HG02588 (cell line): ENCODE results near the gene PODNL1.
A peak's percentile ranks its signal among the peaks of the same experiment; 100 is the strongest.

Experiments
- ATAC-seq: cut with Tn5 transposase; IDR thresholded peaks from one replicate; pipeline ENCODE4 v1.9.1; 2021; ENCODE audit warnings: mild to moderate bottlenecking, moderate library complexity; ENCODE audit not compliant: unreplicated experiment

Gene PODNL1

DNA sequence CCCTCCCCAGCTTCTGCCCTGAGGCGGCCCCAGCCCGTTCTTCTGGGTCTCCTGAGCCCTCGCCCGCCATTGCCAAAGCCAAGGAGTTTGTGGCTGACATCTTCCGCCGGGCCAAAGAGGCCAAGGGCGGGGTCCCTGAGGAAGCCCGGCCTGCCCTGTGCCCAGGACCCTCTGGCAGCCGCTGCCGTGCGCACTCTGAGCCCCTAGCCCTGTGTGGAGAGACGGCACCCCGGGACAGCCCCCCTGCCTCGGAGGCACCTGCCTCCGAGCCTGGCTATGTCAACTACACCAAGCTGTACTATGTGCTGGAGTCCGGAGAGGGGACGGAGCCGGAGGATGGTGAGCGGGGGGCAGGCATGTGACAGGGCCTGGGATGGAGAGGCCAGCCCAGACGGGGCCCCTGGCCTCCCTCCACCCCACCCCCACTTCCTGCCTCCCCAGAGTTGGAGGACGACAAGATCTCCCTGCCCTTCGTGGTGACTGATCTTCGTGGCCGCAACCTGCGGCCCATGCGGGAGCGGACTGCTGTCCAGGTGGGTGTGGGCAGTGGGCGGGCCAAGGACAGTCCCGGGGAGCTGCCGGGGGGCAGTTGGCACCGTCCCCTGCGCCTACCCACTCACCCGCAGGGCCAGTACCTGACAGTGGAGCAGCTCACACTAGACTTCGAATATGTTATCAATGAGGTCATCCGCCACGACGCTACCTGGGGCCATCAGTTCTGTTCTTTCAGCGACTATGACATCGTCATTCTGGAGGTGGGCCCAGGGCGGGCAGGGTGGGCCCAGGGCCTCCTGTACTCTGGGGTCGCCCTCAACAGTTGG is 21.1 kb upstream of the PODNL1 start:
- no peak for ATAC-seq

DNA sequence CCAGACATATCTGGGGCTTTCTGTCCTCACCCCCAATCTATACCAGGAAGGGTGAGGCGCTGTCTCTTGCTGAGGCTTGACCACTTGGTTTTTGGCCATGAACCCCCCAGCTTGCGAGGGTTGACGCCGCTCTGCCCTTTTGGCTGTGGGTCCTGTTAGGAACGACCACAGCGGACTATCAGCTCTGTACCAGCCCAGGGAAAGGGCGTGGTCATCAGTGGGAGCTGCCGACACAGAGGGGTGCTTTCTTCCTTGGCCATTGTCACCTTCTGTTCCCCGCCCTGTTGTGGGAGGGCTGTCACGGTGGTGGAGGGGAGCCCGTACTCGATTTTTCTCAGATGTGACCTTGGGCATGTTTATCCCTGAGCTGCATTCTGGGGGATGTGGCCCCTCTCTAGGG is 19.8 kb upstream of the PODNL1 start:
- ATAC-seq, result no peak

DNA sequence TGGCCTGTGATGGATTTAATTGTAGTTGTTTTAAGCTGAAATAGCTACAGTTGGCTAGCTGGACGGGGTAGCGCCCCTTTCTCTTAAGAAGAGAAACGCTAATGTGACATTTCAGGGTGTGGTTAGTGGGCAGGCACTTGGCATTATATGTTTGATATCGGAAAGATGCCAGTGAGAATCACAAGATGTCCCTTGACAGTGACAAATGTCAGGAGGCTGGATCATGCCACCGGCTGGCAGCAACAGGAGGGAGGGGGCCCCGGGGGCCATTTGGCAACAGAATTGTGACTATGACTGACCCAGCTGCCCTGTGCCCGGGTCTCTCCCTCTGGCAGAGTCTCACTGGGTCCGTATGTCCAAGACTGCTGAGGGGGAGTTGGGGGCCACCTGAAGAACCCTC is 18.8 kb upstream of the PODNL1 start:
- ATAC-seq, result no peak

DNA sequence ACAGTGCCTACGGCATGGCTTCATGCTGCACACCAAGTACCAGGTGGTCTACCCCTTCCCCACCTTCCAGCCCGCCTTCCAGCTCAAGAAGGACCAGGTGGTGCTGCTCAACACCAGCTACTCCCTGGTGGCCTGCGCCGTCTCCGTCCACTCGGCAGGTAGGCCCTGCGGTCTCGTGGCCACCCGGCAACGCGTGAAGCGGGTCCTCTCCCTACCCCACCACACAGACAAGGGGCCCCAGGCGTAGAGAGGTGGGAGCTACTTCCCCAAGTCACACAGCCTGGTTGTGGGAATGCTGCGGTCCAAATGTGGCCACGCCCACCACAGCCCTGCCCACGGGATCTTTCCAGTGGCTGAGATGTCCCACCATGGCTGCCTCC is 18.1 kb upstream of the PODNL1 start:
- ATAC-seq, result no peak

DNA sequence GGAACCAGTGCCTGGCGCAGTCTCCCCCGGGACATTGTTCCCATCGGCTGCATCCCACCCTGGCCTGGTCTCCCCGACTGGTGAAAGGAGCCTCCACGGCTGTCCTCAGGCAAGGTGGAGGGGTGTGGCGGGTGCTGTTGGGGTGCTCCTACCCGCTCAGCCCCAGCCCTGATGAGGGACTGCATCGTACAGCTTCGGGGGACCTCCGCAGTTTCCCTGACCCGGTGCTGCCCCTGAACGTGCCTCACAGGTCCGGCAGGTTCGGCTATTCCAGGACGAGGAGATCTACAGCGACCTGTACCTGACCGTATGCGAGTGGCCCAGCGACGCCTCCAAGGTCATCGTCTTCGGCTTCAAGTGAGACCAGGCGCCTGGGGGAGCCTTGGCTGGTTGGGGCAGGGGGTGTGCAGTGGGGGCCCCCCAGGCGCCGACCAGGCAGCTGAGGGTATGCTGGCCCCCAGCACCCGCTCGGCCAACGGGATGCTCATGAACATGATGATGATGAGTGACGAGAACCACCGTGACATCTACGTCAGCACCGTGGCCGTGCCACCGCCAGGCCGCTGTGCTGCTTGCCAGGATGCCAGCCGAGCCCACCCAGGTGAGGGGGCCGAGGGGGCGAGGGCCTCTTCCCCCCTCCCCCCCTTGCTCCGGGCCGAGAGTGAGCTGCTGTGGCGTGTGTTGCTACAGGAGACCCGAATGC is 17.6 kb upstream of the PODNL1 start:
- ATAC-seq, result no peak

DNA sequence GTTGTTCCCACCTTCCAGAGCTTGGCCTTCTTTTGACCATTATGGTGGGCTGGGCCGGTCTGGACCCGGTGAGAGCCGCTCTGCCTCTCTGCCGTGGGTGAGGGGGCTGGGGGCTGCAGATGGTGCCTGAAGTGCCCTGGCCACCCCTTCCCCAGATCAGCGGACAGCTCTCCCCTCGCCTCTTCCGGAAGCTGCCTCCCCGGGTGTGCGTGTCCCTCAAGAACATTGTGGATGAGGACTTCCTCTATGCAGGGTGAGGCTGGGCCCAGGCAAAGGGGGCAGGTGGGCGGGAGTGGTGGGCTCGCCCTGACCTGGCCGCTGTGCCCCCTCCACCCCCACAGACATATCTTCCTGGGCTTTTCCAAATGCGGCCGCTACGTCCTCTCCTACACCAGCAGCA is 16.0 kb upstream of the PODNL1 start:
- no peak for ATAC-seq

DNA sequence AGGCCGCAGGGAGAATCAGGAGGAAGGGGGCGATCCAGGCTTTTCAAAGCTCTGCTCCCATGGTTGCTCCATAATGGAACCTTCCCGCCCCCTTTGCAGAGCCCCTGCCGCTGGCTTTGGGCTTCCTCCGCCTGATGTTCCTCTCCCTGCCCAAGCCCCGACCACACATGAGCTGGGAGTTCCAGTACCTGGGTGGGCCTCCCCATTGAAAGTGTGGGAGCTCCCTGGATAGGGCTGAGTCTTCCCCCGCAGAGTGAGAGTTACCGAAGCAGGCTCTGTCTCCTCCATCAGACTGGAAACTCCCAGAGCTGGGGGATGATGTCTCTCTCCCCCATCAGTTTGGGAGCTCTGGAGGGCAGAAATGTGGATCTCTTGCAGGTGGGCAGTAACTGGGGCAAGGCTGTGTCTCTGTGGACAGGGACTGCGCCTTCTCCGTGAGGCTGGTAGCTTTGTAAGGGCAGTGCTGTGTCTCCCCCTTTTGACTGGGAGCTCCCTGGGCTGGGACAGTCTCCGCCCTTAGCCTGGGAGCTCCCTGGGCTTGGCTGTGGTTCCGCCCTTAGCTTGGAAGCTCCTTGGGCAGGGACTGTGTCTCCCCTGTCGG is 14.8 kb upstream of the PODNL1 start:
- no peak for ATAC-seq

DNA sequence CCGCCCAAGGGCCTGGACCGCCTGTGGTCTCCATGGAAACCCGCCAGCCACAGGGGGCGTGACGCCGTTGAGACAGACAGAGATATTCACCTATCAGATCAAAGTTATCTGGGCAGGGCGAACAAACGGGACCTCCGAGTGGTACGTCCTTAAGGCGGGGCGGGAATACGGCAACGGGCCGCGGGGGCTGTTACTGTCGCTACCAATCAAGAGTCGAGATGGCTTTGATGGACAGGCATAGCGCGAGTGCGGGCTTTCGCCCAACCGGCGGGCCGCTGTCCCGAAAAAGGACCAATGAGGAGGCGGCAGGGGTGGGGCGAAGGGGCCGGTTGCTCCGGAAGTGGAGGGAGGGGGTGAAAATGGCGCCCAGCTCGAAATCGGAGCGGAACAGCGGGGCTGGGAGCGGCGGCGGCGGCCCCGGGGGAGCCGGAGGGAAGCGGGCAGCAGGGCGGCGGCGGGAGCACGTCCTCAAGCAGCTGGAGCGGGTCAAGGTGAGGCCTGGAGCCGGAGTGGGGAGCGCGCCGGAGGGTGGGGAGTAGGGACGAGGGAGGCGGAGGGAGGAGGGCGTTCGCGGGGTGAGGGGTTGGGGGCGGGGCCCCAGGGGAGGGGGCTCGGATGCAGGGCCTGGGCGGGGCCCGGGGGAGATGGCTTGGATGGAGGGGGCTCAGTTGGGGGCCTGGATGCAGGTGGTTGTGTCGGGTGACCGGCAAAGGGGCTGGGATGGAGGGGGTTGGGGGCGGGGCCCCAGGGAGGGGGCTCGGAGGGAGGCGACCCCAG is 14.1 kb upstream of the PODNL1 start, which contains the start of gene DCAF15:
TSS of gene DCAF15 (plus strand) at position 356 of the 777 bp plus-strand sequence. CDS start at position 360, 4 bp downstream.
- ATAC-seq, result peak; percentile 95

DNA sequence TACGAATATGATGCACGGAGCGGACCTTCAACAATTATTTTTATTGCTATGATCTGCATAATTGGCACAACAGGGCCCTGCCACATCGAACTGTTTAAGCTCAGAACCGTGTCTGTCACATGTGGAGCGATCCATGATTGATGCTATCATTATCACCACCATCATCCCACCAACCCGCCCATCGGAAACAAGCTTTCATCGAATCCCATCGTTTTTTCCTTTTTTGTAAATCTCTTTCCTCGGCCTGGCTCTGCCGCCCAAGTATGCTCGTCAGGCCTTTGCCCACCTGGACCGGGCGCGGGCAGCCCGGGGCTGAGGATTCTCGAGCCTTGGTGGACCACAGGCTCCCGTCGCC is 13.6 kb upstream of the PODNL1 start:
- ATAC-seq, result no peak

DNA sequence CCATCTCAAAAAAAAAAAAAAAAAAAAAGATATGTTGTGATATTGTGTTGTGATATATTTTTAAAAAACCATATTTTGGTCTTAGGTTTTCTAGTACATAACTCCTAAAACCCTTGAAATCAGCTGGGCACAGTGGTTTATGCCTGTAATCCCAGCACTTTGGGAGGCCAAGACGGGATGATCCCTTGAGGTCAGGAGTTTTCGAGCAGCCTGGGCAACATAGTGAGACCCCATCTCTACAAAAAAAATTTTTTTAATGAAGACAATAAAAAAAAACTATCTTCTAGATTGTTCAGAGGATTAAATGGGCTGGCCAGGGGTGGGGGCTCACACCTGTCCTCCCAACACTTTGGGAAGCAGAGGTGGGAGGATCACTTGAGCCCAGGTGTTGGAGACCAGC is 12.8 kb upstream of the PODNL1 start:
- no peak for ATAC-seq

DNA sequence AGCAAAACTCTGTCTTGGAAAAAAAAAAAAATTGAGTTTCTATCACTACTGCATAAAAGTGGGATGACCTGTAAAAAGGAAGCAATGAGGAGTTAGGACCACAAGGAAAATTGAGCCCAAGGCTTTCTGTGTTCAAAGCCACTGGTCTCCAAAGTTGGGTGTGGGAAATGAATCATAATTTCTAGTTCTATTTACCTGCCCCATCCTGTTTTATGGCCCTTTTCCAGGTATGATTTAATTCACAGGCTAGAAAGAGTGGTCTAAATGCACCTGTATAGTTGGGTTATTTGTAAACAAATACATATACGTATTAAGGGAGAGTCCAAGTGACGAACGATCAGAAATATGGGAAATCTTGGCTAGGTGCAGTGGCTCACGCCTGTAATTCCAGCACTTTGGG is 8.2 kb upstream of the PODNL1 start:
- no peak for ATAC-seq

DNA sequence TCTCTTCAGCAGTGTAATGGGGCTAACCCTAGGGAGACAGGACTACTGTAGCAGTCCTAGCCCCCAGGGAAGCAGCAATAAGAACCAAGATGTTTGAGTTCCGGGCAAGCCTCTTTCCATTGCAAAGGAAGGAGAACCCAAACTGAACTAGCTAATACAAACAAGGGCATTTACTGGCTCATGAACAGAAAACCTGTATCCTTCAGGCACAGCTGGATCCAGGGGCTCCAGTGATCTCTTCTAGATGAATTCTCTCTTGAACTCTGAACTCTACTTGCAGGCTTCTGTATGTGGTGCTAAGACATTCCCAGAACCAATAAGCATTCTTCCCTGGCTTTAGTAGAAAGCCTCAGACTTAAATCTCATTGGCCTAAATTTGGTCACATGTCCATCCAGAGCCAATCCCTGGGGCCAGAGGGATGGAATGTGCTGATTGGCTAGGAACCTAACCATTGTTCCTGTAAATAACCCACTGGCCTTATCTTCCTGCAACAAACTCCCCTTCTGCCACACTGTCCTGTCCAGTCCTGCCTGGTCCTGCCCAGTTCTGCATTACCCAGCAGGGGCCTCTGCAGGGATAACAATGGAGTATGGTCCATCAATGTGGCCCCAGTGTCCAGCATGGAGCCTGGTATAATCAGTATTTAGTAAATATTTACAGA is 3.9 kb upstream of the PODNL1 start:
- ATAC-seq, result no peak

DNA sequence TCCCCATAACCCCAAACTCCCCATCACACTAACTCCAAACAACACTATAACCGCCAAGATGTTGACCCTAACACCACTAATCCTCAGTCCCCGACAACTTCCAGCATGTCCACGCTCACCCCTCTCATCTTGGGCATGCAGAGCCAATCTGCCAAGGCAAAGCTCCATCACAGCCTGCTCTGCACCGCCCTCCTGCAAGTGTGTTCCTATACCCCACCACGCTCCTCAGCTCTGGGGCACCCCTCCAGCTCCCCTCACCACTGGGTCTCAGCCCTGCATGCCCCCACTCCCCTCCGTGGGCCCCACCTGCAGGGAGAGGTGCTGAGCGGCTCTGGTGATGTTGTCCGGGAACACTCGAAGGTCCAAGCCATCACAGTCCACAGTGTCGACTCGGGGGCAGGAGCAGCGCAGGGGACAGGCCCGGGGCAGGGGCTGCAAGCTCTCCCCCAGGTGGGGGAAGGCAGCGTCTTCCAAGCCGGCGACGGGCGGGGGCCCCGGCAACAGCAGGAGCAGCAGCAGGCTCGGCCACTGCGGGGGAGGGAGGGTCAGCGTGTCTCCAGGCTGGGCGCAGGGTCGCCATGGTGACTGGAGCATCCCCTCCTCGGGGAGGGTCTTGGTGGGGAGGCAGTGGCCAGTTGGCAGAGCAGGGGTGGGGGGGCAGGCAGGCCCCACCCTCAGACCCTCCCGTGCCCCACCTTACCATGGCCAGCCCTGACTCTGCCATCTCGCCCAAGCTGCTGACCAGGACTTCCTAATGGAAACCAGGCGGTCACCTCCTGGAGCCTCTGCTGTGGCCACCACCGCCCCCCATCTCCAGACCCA is 527 bp downstream of the PODNL1 start:
- ATAC-seq, result no peak

DNA sequence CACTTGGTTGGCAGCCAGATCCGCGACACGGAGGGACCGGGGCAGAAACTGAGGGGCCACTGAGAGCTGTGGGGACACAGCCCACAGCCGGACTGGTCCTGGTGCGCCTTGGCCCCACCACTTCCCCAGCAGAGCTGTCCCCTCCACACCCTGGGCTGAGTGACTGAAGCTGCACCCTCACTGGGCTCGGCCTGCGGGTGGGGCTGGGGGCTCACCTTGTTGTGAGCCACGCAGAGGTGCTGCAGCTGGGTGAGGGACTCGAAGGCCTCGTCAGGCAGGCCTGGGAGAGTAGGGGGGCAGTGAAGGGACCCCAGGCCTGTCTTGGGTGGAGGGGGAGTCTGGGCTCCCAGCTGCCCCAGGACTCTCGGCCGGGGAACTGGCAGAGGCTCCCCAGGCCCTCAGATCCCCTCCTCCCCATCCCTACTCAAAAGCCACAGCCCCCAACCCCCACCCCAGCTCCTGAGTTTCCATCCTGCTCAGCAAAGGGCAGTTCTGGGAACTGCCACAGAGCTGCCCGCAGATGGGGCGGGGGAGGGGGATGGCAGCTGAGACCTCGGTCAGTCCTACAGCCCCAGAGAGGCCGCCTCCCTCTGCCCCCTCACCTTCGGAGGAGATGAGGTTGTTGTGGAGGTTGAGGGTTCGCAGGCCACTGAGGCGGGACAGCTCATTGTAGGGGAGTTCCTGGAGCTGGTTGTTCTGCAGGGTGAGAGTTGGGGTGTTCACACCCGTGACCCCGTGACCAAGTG is 2.3 kb downstream of the PODNL1 start:
- no peak for ATAC-seq

DNA sequence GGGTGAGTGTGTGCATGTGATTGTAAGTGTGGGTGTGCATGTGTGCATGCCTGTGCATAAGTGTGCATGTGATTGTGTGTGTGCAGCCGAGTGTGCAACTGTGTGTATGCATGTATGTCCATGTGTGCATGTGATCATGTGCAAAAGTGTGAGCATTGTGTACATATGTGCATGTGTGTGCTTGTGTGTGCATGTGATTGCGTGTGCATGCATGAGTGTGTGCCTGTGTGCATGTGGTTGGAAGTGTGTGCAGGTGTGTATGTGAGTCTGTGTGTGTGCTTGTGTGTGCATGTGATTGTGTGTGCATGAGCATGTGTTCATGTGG is 3.5 kb downstream of the PODNL1 start:
- no peak for ATAC-seq

DNA sequence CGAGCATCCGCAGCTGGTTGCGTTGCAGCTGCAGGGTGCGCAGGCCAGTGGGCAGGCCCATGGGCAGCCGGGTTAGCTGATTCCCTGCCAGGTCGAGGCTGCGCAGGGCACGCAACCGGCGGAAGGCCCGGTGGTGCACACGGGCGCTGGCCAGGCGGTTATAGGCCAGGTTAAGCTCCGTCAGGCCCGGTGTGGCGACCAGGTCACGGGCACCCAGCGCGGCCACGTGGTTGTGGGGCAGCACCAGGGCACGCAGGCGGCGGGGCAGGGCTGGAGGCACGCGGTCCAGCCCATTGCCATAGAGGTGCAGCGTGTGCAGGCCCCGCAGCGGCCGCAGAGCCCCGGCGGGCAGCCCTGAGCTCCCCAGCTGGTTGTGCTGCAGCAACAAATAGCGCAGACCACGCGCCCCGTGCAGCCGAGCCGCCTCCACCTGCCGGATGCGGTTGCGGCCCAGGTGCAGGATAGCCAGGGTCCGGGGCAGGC is 5.3 kb downstream of the PODNL1 start:
- no peak for ATAC-seq

DNA sequence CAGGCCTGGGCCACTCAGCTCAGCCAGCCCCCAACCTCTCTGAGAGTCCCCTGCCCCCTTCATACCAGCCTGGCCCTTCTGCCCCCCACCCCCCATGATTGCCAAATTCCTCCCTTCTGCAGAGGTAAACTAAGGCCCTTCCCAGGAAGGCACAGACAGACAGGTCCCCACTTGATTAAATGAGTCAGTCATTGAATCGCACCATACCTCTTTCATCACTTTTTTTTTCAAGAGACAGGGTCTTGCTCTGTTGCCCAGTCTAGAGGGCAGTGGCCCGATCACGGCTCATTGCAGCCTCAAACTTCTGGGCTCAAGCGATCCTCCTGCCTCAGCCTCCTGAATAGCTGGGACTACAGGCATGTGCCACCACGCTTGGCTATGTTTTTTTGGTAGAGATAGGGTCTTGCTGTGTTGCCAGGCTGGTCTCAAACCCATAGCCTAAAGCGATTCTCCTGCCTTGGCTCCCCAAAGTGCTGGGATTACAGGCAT is 6.0 kb downstream of the PODNL1 start:
- no peak for ATAC-seq

DNA sequence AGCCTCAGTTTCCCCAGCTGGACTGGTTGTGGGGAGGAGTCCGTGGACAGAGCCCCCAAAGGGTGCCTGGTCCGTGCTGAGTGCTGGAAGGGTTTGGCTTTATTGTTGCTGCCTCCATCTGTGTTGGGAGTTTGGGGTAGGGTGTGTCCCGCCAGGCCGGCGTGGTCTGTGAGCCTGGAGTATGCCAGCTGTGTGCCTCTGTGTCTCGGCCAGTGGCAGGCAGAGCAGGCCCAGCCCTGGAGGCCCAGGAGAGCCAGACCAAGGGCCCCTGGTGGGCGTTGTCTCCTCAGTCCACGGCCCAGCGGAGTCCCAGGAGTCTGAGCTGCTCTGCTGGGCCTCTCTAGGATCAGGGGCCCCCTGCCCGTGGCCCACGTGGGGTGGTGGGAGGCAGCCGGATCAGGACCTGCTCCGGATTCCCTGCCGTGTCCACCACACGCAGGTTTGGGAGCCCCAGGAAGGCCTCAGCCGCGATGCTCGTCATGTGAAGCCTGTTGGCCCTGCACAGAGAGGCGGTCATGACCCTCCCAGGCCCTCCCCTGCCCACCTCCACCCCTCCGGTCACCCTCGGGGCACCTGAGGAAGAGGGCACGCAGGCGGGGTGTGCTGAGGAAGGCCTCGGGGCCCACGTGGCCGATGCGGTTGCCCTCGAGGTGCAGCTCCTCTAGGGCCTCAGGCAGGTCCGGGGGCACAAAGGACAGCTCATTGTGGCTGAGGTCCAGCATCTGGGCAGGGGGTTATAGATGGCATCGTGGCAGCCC is 6.6 kb downstream of the PODNL1 start:
- no peak for ATAC-seq
